ENCODE measurements around the gene IGFBP5.

IGFBP5 gene

GRCh38 chr2:216695401-216695821 is at the start of gene IGFBP5:
TSS of gene IGFBP5 (minus strand) at chr2:216695549. CDS start at chr2:216694775, 774 bp downstream.
- in situ Hi-C loops (cut with MboI; ENCODE audit: low sequenced_read_pairs): loop anchor here (25.0 kb wide), 1 partner anchor 1017 kb away; no protein-coding TSS in a partner anchor

- in situ Hi-C loops (cut with MboI; ENCODE audit: low sequenced_read_pairs): no loop called here
Measured at GRCh38 chr2:216743781-216744180, 48.4 kb upstream of the IGFBP5 start.

GRCh38 chr2:216742411-216742810 is 47.1 kb upstream of the IGFBP5 start:
- in situ Hi-C loops (cut with MboI; ENCODE audit: low sequenced_read_pairs): no loop called here

GRCh38 chr2:216741223-216741593 is 45.9 kb upstream of the IGFBP5 start:
- in situ Hi-C loops (cut with MboI; ENCODE audit: low sequenced_read_pairs): no loop called here

GRCh38 chr2:216740557-216741222 is 45.3 kb upstream of the IGFBP5 start:
- in situ Hi-C loops (cut with MboI; ENCODE audit: low sequenced_read_pairs): no loop called here

GRCh38 chr2:216739035-216739434 is 43.7 kb upstream of the IGFBP5 start:
- in situ Hi-C loops (cut with MboI; ENCODE audit: low sequenced_read_pairs): no loop called here

- in situ Hi-C loops (cut with MboI; ENCODE audit: low sequenced_read_pairs): no loop called here
Measured at GRCh38 chr2:216737676-216738075, 42.3 kb upstream of the IGFBP5 start.

GRCh38 chr2:216736326-216736725 is 41.0 kb upstream of the IGFBP5 start:
- in situ Hi-C loops (cut with MboI; ENCODE audit: low sequenced_read_pairs): no loop called here

GRCh38 chr2:216735668-216736067 is 40.3 kb upstream of the IGFBP5 start:
- in situ Hi-C loops (cut with MboI; ENCODE audit: low sequenced_read_pairs): no loop called here

GRCh38 chr2:216735086-216735485 is 39.7 kb upstream of the IGFBP5 start:
- in situ Hi-C loops (cut with MboI; ENCODE audit: low sequenced_read_pairs): no loop called here

GRCh38 chr2:216733046-216733445 is 37.7 kb upstream of the IGFBP5 start:
- in situ Hi-C loops (cut with MboI; ENCODE audit: low sequenced_read_pairs): no loop called here

- in situ Hi-C loops (cut with MboI; ENCODE audit: low sequenced_read_pairs): no loop called here
Measured at GRCh38 chr2:216732334-216732733, 37.0 kb upstream of the IGFBP5 start.

GRCh38 chr2:216731465-216731864 is 36.1 kb upstream of the IGFBP5 start:
- in situ Hi-C loops (cut with MboI; ENCODE audit: low sequenced_read_pairs): no loop called here

- in situ Hi-C loops (cut with MboI; ENCODE audit: low sequenced_read_pairs): no loop called here
Measured at GRCh38 chr2:216730871-216731270, 35.5 kb upstream of the IGFBP5 start.

- in situ Hi-C loops (cut with MboI; ENCODE audit: low sequenced_read_pairs): no loop called here
Measured at GRCh38 chr2:216727346-216728122, 32.2 kb upstream of the IGFBP5 start.

- in situ Hi-C loops (cut with MboI; ENCODE audit: low sequenced_read_pairs): no loop called here
Measured at GRCh38 chr2:216724190-216724589, 28.8 kb upstream of the IGFBP5 start.

GRCh38 chr2:216721141-216721540 is 25.8 kb upstream of the IGFBP5 start:
- in situ Hi-C loops (cut with MboI; ENCODE audit: low sequenced_read_pairs): no loop called here

GRCh38 chr2:216720722-216721121 is 25.4 kb upstream of the IGFBP5 start:
- in situ Hi-C loops (cut with MboI; ENCODE audit: low sequenced_read_pairs): no loop called here

GRCh38 chr2:216717907-216718615 is 22.7 kb upstream of the IGFBP5 start:
- in situ Hi-C loops (cut with MboI; ENCODE audit: low sequenced_read_pairs): no loop called here

- in situ Hi-C loops (cut with MboI; ENCODE audit: low sequenced_read_pairs): no loop called here
Measured at GRCh38 chr2:216717491-216717901, 22.1 kb upstream of the IGFBP5 start.

- in situ Hi-C loops (cut with MboI; ENCODE audit: low sequenced_read_pairs): no loop called here
Measured at GRCh38 chr2:216716109-216716508, 20.8 kb upstream of the IGFBP5 start.

All from HL-60/S4 (cell line).